GM20431 (cell line): ENCODE data around the gene CRLF2.
"Not testable (repeated sequence)": the region's sequence is repeated elsewhere in the genome, so short reads cannot be mapped to it uniquely, and the experiment has no call there.

Experiments used
- in situ Hi-C: fragments of 300-500 bp; cut with MseI, MboI; formaldehyde crosslinking; loops from one replicate; pipeline ENCODE4 v1.15.0; 2020; ENCODE audit warnings: low sequenced_read_pairs; ENCODE audit not compliant: unreplicated experiment

Gene CRLF2

GRCh38 chrX:1215123-1215823 is 2.8 kb upstream of the CRLF2 start:
- in situ Hi-C loops = no loop called here

- in situ Hi-C loops = no loop called here
Observed at GRCh38 chrX:1213971-1214370, 1.5 kb upstream of the CRLF2 start.

GRCh38 chrX:1210844-1211243 is 1.6 kb downstream of the CRLF2 start:
- in situ Hi-C loops = no loop called here

GRCh38 chrX:1207496-1208025 is 4.9 kb downstream of the CRLF2 start:
- in situ Hi-C loops = no loop called here

GRCh38 chrX:1205681-1206611 is 6.5 kb downstream of the CRLF2 start:
- in situ Hi-C loops = no loop called here

GRCh38 chrX:1202251-1202650 is 10.2 kb downstream of the CRLF2 start:
- in situ Hi-C loops = no loop called here

- in situ Hi-C loops = no loop called here
Observed at GRCh38 chrX:1196436-1196835, 16.0 kb downstream of the CRLF2 start.

- in situ Hi-C loops = not testable (repeated sequence)
Observed at GRCh38 chrX:1192196-1192595, 20.3 kb downstream of the CRLF2 start.

GRCh38 chrX:1190596-1191145 is 21.8 kb downstream of the CRLF2 start:
- in situ Hi-C loops = no loop called here

- in situ Hi-C loops = no loop called here
Observed at GRCh38 chrX:1185561-1185960, 26.9 kb downstream of the CRLF2 start.

GRCh38 chrX:1182211-1182610 is 30.2 kb downstream of the CRLF2 start:
- in situ Hi-C loops = no loop called here

GRCh38 chrX:1181661-1182060 is 30.8 kb downstream of the CRLF2 start:
- in situ Hi-C loops = not testable (repeated sequence)

- in situ Hi-C loops = no loop called here
Observed at GRCh38 chrX:1181170-1181569, 31.3 kb downstream of the CRLF2 start.

GRCh38 chrX:1178580-1179057 is 33.8 kb downstream of the CRLF2 start:
- in situ Hi-C loops = no loop called here

- in situ Hi-C loops = not testable (repeated sequence)
Observed at GRCh38 chrX:1176531-1177320, 35.7 kb downstream of the CRLF2 start.

GRCh38 chrX:1174609-1175545 is 37.6 kb downstream of the CRLF2 start:
- in situ Hi-C loops = not testable (repeated sequence)

GRCh38 chrX:1173435-1173834 is 39.0 kb downstream of the CRLF2 start:
- in situ Hi-C loops = not testable (repeated sequence)

- in situ Hi-C loops = no loop called here
Observed at GRCh38 chrX:1172496-1172895, 40.0 kb downstream of the CRLF2 start.

GRCh38 chrX:1171915-1172314 is 40.5 kb downstream of the CRLF2 start:
- in situ Hi-C loops = not testable (repeated sequence)
